ENCODE results near the gene CCDC157.

The CCDC157 gene

DNA sequence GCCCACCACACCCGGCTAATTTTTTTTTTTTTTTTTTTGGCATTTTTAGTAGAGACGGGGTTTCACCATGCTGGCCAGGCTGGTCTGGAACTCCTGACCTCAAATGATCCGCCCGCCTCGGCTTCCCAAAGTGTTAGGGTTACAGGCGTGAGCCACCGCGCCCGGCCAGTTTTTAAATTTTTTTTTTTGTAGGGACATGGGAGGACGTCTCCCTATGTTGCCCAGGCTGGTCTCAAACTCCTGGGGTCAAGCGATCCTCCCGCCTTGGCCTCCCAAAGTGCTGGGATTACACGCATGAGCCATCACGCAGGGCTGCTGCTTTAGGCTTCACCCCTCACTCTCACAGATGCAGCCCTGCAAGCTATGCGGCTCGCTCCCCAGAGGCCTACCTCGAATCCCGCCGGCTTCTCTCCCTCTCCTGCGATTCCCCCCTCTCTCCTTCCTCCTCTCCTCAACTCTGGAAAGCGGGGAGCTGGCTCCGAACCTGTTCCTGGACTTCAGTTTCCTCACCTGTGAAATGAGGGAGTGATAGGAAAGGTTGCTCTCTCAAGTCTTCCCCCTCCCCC, 926 bp downstream of the CCDC157 start:
- no peak for DNase-seq

DNA sequence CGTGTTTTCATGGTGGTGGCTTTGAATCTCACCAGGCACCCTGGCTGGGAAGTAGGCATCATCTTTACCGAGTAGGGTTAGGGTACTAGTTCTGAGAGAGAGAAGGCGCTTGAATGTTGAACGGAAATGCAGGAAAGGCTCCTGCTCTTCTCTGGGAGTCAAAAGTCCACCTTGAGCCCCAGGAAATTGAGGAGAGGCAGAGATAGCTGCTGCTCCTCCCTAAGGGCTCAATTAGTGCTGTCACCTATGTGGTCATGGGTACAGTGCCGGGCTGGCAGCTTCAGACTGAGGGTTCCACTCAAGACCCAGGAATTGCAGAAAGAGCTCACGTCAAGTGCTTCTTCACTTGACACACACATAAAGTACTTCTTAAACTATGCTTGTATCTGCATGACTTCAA, 1.7 kb downstream of the CCDC157 start:
- no peak for DNase-seq

DNA sequence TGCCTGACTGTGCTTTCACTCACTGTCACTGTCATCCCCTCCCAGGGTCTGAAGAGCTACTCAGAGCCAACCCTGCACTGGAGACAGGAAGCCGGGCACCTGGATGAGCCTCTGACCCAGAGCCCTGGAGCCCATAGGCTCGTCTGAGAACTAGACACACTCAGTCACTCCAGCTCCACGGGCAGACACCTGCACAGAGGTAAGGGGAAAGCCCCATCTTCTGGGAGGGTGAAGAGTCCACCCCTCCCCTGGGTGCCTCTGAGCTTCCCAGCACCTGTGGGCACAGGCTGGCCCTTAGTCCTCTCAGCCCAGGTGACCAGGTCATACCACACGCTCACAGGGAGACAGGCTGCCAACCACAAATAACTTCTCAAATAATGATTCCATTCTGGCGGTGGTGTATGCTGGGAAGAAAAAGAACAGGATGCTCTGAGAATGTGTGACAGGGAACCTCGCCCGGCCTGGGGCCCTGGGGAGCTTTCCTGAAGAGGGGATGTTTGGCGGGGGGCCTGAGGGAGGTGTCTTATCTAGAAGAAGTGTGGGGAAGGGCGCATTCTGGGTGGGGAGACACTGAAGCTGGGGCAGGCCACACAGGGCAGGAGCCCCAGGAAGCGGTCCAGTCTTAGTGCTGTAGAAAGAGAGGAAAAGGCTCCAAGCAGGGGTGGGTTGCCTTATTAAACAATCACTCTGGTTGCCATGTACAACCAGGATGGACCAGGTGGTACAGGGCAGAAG, 5.3 kb downstream of the CCDC157 start:
- no peak for DNase-seq

- no peak for DNase-seq
Measured at GRCh38 chr22:30362651-30363281, 6.0 kb downstream of the CCDC157 start.

DNA sequence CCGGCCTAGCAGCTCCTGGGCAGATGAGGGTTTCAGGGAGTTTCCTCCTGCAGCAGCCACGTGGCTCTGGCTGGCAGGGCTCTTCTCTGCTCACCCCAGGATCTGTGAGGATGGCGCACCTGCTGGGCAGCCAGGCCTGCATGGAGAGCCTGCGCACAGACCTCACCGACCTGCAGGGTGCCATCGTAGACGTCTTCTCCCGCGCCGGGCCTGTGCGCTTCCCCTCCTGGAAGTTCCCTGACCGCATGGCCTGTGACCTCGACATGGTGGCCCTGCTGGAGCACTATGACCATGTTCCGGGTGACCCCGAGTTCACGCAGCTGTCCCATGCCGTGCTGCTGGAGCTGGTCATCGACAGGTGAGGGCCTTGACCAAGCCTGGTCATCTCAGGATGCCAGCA, 9.1 kb downstream of the CCDC157 start:
- DNase-seq, result no peak

- no peak for DNase-seq
Measured at GRCh38 chr22:30368420-30368819, 11.6 kb downstream of the CCDC157 start.

DNA sequence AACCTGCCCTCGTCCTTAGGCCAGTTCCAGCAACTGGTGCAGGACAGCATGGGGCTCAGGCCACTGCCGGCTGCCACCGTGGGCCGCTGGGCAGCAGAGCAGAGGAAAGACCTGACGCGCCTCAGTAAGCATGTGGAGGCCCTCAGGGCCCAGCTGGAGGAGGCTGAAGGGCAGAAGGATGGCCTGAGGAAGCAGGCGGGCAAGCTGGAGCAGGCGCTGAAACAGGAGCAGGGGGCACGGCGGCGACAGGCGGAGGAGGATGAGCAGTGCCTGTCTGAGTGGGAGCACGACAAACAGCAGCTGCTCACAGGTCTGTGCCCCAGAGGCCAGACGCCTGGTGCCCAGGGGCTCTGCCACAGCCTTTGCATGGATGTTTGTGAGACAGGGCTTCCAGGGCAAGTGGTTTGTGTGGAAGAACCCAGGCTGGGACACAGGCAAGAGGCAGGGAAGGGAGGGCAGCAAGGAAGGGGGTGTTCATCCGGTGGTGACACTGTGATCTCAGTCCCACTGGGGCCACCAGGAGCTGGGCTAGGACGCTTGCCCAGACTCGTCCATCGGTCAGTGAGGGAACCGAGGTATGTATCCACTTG, 13.9 kb downstream of the CCDC157 start:
- no peak for DNase-seq

DNA sequence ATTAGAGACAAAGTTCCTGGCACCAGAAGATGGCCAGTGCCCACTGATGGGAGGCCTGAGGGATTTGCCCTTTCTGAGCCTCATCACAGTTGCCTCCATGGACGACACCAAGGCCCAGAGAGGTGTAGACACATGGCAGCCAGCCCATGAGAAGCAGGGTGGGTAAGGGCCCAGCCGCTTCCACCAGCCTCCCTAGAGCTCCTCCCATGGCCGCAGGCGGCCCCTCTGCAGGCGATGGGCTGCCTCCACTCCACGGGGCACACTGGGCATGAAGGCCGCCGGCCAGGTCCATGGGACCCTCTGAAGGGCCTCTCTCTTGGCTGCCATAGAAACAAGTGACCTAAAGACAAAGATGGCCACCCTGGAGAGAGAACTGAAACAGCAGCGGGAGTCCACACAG, 14.5 kb downstream of the CCDC157 start:
- no peak for DNase-seq

DNA sequence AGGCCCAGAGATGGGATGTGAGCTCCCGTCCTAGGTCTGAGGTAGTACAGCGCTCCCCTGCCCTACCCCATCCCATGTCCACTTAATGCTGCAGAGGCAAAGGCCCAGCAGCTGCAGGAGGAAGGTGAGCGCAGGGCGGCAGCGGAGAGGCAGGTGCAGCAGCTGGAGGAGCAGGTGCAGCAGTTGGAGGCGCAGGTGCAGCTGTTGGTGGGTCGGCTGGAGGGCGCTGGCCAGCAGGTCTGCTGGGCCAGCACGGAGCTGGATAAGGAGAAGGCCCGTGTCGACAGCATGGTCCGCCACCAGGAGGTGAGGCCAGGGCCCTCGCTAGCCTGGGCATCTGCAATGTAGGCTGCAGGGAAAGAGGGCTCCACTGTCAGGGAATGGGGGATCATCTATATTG, 15.2 kb downstream of the CCDC157 start:
- DNase-seq, result no peak

DNA sequence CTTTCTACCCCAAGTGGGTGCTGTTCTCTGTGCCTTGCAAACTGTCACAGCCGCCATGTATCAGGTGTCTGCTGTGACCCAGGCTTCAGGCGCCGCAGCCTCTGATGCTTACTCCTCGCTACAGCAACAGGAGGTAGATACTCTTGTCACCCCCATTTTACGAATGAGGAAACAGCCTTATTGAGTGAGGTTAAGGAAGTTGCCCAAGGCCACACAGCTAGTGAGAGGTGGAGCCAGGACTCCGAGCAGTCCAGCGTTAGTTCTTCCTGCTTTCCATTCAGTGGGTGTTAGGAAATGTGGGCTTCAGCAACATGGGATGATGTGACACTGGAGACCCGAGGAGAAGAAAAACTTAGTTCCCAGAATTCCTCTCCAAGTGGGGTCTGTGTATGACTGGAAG, 16.1 kb downstream of the CCDC157 start:
- DNase-seq, result no peak

DNA sequence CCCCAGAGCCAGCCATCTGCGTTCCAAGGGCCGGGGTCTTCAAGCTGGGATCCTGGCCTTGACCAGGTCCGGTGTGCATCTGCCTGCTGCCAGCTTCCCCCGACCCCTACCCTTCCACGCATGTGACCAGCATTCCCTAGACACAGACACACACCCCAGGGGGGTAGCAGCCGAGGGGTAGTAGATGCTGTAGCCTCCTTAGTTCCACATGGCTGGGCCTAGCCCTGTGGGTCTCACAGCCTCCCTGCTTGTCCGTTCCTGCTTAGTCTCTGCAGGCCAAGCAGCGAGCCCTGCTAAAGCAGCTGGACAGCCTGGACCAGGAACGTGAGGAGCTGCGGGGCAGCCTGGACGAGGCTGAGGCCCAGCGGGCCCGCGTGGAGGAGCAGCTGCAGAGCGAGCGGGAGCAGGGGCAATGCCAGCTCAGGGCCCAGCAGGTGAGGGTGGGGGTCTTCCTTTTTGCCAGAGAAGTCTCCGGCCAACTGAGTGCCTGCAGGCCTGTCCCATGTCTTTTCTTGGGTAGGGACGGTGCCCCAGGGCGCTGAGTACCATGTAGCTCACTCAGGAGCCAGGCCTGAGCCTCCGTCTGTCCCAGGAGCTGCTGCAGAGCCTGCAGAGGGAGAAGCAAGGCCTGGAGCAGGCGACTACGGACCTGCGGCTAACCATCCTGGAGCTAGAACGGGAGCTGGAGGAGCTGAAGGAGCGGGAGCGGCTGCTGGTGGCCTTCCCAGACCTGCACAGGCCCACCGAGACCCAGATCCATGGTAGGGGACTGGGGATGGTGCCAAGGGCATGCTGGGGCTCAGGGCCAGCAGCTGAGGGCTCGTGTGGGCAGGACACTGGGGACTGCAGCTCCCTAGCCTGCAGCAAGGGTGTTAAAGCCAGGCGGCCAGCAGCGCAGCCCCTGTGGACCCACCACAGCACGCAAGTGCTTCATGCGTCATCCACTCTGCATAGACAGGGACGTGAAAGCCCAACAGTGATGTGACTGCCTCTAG, 16.8 kb downstream of the CCDC157 start:
- no peak for DNase-seq

- DNase-seq, result no peak
Measured at GRCh38 chr22:30375312-30375849, 18.6 kb downstream of the CCDC157 start.

- DNase-seq, result no peak
Measured at GRCh38 chr22:30380011-30380410, 23.2 kb downstream of the CCDC157 start.

GRCh38 chr22:30381264-30381663, 24.5 kb downstream of the CCDC157 start:
- no peak for DNase-seq

DNA sequence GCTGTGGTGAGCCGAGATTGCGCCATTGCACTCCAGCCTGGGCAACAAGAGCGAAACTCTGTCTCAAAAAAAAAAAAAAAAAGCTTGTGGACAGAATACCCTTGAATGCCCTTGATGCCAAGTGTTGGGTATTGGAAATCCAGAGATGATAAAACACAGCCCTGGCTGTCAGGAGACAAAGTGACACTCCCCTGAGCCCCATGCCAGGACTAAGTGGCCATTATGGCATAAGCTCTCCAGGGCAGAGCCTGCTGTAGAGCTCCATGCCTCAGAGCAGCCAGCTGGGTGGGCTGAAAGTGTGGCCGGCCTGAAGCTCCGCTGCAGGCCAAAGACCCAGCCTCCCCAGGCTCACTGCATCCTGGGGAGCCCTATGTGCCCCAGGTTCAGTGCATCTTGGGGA, 25.5 kb downstream of the CCDC157 start:
- DNase-seq, result no peak

- no peak for DNase-seq
Measured at GRCh38 chr22:30383061-30383460, 26.3 kb downstream of the CCDC157 start.

DNA sequence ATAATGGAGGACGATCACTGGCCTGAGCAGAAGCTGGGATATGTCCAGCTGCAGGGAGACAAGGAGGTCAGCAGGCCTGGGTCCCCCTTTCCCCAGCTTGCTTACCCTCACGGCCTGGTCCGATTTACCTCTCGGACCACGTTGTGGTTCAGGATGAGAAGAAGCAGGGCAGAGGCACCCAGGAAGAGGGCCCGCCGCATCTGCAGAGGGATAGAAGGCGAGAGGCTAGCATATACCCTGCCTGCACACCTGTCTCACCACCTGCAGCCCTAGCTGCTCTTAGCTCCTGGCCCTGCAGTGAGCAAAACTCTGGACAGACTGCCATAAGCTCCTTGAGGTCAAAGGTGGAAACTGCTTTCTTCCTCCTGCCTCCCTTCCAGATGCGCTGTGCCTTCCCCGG, 29.1 kb downstream of the CCDC157 start:
- DNase-seq, result no peak

- no peak for DNase-seq
Measured at GRCh38 chr22:30386608-30386959, 29.8 kb downstream of the CCDC157 start.

- no peak for DNase-seq
Measured at GRCh38 chr22:30386960-30387827, 30.4 kb downstream of the CCDC157 start, which contains the start of gene RNF215. Gene RNF215 (minus strand): TSS chr22:30387411. CDS start chr22:30387313, 98 bp downstream.

- no peak for DNase-seq
Measured at GRCh38 chr22:30390974-30391691, 34.3 kb downstream of the CCDC157 start.
